HEK293 (cell line): Measurements from ENCODE around the gene CCBE1.

Experiments used
- BCL11B ChIP-seq: fragments of 450-650 bp; formaldehyde crosslinking; IDR thresholded peaks from 2 replicates; pipeline ENCODE4 v1.5.1; 2016; ENCODE audit warnings: low read depth, missing biosample characterization, missing genetic modification characterization
- HOXD13 ChIP-seq: sonication (generic); formaldehyde crosslinking; IDR thresholded peaks from 2 replicates; pipeline ENCODE4 v1.8.0; 2022; ENCODE audit warnings: missing genetic modification reagents, borderline replicate concordance
- SP3 ChIP-seq: fragments of 450-650 bp; formaldehyde crosslinking; IDR thresholded peaks from 2 replicates; pipeline ENCODE4 v1.5.1; 2016; ENCODE audit warnings: missing biosample characterization, missing genetic modification characterization
- YY2 ChIP-seq: fragments of 450-650 bp; formaldehyde crosslinking; IDR thresholded peaks from 2 replicates; pipeline ENCODE4 v1.5.1; 2016; ENCODE audit warnings: missing biosample characterization, missing genetic modification characterization
- ZFHX2 ChIP-seq: fragments of 450-650 bp; formaldehyde crosslinking; conservative IDR thresholded peaks from 2 replicates; pipeline ENCODE4 v1.5.1; 2016; ENCODE audit warnings: missing biosample characterization, missing genetic modification characterization
- ZFP3 ChIP-seq: fragments of 450-650 bp; formaldehyde crosslinking; IDR thresholded peaks from 2 replicates; pipeline ENCODE4 v1.5.1; 2016; ENCODE audit warnings: low read depth, missing biosample characterization, missing genetic modification characterization
- ZNF23 ChIP-seq: fragments of 450-650 bp; formaldehyde crosslinking; IDR thresholded peaks from 2 replicates; pipeline ENCODE4 v1.5.1; 2016; ENCODE audit warnings: missing biosample characterization, missing genetic modification characterization, borderline replicate concordance
- ZNF366 ChIP-seq: fragments of 450-650 bp; formaldehyde crosslinking; conservative IDR thresholded peaks from 2 replicates; pipeline ENCODE4 v1.5.1; 2016; ENCODE audit warnings: missing biosample characterization, missing genetic modification characterization
- ZNF423 ChIP-seq: fragments of 450-650 bp; formaldehyde crosslinking; IDR thresholded peaks from 2 replicates; pipeline ENCODE4 v1.5.1; 2016; ENCODE audit warnings: missing biosample characterization, missing genetic modification characterization
- ZNF529 ChIP-seq: fragments of 450-650 bp; formaldehyde crosslinking; IDR thresholded peaks from 2 replicates; pipeline ENCODE4 v1.5.1; 2017; ENCODE audit warnings: missing genetic modification characterization, missing biosample characterization; ENCODE audit not compliant: insufficient replicate concordance
- ZNF660 ChIP-seq: fragments of 450-650 bp; IDR thresholded peaks from 2 replicates; pipeline ENCODE4 v1.5.1; 2018; ENCODE audit warnings: missing biosample characterization, mild to moderate bottlenecking, missing genetic modification characterization
- ZNF768 ChIP-seq: fragments of 450-650 bp; formaldehyde crosslinking; IDR thresholded peaks from 2 replicates; pipeline ENCODE4 v1.5.1; 2018; ENCODE audit warnings: missing biosample characterization, mild to moderate bottlenecking, missing genetic modification characterization
- TF ChIP-seq, protein P1 (sequence below): fragments of 450-650 bp; formaldehyde crosslinking; IDR thresholded peaks from 2 replicates; pipeline ENCODE4 v1.5.1; 2016; ENCODE audit warnings: missing biosample characterization, missing genetic modification characterization
- TF ChIP-seq, protein P2 (sequence below): fragments of 450-650 bp; formaldehyde crosslinking; IDR thresholded peaks from 2 replicates; pipeline ENCODE4 v1.5.1; 2016; ENCODE audit warnings: missing biosample characterization, missing genetic modification characterization
- TF ChIP-seq, protein P3 (sequence below): fragments of 450-650 bp; formaldehyde crosslinking; IDR thresholded peaks from 2 replicates; pipeline ENCODE4 v1.5.1; 2016; ENCODE audit warnings: missing biosample characterization, missing genetic modification characterization
- TF ChIP-seq, protein P4 (sequence below): fragments of 450-650 bp; formaldehyde crosslinking; IDR thresholded peaks from 2 replicates; pipeline ENCODE4 v1.5.1; 2016; ENCODE audit warnings: missing biosample characterization, missing genetic modification characterization, borderline replicate concordance
- TF ChIP-seq, protein P5 (sequence below): fragments of 450-650 bp; formaldehyde crosslinking; IDR thresholded peaks from 2 replicates; pipeline ENCODE4 v1.5.1; 2016; ENCODE audit warnings: missing biosample characterization, missing genetic modification characterization
- TF ChIP-seq, protein P6 (sequence below): fragments of 450-650 bp; formaldehyde crosslinking; IDR thresholded peaks from 2 replicates; pipeline ENCODE4 v1.5.1; 2016; ENCODE audit warnings: missing biosample characterization, missing genetic modification characterization

The CCBE1 gene

DNA sequence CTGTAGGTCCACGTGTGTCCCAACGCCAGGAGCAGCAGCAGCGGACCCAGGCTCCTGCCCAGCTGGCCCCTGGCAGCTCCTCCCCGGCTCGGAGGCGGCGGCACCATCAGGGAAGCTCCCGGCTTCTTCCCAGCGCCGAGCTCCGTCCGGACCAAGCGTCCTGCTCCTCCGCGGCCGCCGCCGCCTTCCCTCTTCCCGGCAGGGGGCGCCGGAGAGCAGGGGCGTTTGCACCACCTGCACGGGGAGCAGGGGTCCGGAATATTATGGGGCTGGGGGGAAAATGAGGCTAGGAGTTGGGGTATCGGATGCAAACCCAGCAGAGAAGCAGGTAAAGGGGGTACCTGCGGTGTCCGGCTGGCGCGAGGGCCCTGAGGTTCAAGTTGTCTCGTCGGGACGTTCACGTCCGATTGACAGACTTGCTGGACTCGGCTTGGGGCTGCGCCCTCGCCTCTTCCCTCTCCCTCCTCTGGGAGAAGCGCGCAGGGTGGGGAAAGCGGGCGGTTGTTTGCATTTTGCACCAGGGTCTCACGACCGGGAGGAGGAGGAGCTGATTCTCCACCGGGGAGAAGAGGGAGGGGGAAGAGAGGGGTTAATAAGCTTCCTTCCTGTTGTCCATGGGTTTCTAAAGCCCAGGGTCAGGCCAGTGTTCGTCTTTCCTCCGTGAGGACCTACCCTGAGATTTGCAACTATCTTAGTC, at the start of gene CCBE1 (continued):
- TF ChIP-seq, protein P1, sequence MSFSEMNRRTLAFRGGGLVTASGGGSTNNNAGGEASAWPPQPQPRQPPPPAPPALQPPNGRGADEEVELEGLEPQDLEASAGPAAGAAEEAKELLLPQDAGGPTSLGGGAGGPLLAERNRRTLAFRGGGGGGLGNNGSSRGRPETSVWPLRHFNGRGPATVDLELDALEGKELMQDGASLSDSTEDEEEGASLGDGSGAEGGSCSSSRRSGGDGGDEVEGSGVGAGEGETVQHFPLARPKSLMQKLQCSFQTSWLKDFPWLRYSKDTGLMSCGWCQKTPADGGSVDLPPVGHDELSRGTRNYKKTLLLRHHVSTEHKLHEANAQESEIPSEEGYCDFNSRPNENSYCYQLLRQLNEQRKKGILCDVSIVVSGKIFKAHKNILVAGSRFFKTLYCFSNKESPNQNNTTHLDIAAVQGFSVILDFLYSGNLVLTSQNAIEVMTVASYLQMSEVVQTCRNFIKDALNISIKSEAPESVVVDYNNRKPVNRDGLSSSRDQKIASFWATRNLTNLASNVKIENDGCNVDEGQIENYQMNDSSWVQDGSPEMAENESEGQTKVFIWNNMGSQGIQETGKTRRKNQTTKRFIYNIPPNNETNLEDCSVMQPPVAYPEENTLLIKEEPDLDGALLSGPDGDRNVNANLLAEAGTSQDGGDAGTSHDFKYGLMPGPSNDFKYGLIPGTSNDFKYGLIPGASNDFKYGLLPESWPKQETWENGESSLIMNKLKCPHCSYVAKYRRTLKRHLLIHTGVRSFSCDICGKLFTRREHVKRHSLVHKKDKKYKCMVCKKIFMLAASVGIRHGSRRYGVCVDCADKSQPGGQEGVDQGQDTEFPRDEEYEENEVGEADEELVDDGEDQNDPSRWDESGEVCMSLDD (tag by site-specific recombination) = peak; percentile 33; the same call in 1 of the 2 replicates
- TF ChIP-seq ZNF423 (tag by site-specific recombination) (peak; percentile 28; the same call in 1 of the 2 replicates), ZNF529 (no peak), BCL11B (tag by site-specific recombination) (0 out of 2 replicates have a peak, but pooled peaks have one; percentile 67), ZNF23 (tag by site-specific recombination) (no peak), ZNF660 (tag by site-specific recombination) (0 out of 2 replicates have a peak, but pooled peaks have one; percentile 44), ZNF768 (tag by site-specific recombination) (no peak), HOXD13 (CRISPR knock-in tag) (no peak), ZFP3 (tag by site-specific recombination) (no peak), ZNF366 (no peak), YY2 (no peak), SP3 (tag by site-specific recombination) (peak; percentile 32; the same call in 1 of the 2 replicates), ZFHX2 (no peak; the same call in 1 of the 2 replicates)
- TF ChIP-seq, protein P2, sequence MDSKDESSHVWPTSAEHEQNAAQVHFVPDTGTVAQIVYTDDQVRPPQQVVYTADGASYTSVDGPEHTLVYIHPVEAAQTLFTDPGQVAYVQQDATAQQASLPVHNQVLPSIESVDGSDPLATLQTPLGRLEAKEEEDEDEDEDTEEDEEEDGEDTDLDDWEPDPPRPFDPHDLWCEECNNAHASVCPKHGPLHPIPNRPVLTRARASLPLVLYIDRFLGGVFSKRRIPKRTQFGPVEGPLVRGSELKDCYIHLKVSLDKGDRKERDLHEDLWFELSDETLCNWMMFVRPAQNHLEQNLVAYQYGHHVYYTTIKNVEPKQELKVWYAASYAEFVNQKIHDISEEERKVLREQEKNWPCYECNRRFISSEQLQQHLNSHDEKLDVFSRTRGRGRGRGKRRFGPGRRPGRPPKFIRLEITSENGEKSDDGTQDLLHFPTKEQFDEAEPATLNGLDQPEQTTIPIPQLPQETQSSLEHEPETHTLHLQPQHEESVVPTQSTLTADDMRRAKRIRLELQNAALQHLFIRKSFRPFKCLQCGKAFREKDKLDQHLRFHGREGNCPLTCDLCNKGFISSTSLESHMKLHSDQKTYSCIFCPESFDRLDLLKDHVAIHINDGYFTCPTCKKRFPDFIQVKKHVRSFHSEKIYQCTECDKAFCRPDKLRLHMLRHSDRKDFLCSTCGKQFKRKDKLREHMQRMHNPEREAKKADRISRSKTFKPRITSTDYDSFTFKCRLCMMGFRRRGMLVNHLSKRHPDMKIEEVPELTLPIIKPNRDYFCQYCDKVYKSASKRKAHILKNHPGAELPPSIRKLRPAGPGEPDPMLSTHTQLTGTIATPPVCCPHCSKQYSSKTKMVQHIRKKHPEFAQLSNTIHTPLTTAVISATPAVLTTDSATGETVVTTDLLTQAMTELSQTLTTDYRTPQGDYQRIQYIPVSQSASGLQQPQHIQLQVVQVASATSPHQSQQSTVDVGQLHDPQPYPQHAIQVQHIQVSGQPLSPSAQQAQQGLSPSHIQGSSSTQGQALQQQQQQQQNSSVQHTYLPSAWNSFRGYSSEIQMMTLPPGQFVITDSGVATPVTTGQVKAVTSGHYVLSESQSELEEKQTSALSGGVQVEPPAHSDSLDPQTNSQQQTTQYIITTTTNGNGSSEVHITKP (tag by site-specific recombination) = peak; percentile 97
- TF ChIP-seq, protein P3, sequence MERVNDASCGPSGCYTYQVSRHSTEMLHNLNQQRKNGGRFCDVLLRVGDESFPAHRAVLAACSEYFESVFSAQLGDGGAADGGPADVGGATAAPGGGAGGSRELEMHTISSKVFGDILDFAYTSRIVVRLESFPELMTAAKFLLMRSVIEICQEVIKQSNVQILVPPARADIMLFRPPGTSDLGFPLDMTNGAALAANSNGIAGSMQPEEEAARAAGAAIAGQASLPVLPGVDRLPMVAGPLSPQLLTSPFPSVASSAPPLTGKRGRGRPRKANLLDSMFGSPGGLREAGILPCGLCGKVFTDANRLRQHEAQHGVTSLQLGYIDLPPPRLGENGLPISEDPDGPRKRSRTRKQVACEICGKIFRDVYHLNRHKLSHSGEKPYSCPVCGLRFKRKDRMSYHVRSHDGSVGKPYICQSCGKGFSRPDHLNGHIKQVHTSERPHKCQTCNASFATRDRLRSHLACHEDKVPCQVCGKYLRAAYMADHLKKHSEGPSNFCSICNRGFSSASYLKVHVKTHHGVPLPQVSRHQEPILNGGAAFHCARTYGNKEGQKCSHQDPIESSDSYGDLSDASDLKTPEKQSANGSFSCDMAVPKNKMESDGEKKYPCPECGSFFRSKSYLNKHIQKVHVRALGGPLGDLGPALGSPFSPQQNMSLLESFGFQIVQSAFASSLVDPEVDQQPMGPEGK (tag by site-specific recombination) = peak; percentile 68
- TF ChIP-seq, protein P4, sequence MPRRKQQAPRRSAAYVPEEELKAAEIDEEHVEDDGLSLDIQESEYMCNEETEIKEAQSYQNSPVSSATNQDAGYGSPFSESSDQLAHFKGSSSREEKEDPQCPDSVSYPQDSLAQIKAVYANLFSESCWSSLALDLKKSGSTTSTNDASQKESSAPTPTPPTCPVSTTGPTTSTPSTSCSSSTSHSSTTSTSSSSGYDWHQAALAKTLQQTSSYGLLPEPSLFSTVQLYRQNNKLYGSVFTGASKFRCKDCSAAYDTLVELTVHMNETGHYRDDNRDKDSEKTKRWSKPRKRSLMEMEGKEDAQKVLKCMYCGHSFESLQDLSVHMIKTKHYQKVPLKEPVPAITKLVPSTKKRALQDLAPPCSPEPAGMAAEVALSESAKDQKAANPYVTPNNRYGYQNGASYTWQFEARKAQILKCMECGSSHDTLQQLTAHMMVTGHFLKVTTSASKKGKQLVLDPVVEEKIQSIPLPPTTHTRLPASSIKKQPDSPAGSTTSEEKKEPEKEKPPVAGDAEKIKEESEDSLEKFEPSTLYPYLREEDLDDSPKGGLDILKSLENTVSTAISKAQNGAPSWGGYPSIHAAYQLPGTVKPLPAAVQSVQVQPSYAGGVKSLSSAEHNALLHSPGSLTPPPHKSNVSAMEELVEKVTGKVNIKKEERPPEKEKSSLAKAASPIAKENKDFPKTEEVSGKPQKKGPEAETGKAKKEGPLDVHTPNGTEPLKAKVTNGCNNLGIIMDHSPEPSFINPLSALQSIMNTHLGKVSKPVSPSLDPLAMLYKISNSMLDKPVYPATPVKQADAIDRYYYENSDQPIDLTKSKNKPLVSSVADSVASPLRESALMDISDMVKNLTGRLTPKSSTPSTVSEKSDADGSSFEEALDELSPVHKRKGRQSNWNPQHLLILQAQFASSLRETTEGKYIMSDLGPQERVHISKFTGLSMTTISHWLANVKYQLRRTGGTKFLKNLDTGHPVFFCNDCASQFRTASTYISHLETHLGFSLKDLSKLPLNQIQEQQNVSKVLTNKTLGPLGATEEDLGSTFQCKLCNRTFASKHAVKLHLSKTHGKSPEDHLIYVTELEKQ (tag by site-specific recombination) = no peak
- TF ChIP-seq, protein P5, sequence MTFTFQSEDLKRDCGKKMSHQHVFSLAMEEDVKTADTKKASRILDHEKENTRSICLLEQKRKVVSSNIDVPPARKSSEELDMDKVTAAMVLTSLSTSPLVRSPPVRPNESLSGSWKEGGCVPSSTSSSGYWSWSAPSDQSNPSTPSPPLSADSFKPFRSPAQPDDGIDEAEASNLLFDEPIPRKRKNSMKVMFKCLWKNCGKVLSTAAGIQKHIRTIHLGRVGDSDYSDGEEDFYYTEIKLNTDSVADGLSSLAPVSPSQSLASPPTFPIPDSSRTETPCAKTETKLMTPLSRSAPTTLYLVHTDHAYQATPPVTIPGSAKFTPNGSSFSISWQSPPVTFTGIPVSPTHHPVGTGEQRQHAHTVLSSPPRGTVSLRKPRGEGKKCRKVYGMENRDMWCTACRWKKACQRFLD = no peak
- TF ChIP-seq, protein P6, sequence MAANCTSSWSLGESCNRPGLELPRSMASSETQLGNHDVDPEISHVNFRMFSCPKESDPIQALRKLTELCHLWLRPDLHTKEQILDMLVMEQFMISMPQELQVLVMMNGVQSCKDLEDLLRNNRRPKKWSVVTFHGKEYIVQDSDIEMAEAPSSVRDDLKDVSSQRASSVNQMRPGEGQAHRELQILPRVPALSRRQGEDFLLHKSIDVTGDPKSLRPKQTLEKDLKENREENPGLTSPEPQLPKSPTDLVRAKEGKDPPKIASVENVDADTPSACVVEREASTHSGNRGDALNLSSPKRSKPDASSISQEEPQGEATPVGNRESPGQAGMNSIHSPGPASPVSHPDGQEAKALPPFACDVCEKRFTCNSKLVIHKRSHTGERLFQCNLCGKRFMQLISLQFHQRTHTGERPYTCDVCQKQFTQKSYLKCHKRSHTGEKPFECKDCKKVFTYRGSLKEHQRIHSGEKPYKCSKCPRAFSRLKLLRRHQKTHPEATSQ (tag by site-specific recombination) = 0 out of 2 replicates have a peak, but pooled peaks have one; percentile 24
